Measurements from ENCODE around the gene UBAP1L. TPM values are rescaled to one million over a fixed set of nuclear protein-coding genes. Genes with fewer than 3 reads are reported as not detected.

The UBAP1L gene
- total and polyA plus RNA-seq, 2 donors (not counting 3 experiments of a cell fraction or from before 2014, with no cell fraction given), result 1.9 to 5.0 TPM

DNA sequence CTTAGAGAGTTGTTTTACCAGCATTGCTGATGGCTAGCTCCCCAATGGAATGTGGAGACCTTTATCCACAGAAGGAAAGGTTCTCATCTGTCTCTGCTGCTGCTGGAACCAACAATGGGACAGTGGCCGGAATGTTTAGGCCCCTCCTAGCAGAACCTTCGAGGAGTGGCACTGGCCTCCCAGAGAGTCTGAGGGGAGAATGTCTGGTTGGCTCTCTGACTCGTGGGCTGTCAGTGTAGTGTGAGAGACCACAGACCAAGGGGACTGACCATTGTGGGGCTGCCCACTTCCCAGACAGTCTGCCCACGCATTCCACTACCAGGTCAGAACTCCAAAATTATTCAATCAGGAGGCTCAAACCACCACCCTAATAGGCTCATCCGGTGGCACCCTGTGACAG lies 52.3 kb downstream of the UBAP1L start:
- Histone ChIP-seq H3K4me1 (ENCODE audit: control insufficient read depth, extremely low read depth, insufficient read depth, low read length) (no peaks in the 10 kb centered on the region), H3K4me3 (replicated peaks in 1 of 3; ENCODE audit: insufficient read depth in 1 of 3, low read depth in 1 of 3, low read length in 3 of 3) (no peak overlapping the region), H3K27ac (ENCODE audit: insufficient read depth, low read depth, low read length) (no peak overlapping the region), H3K36me3 (ENCODE audit: control insufficient read depth in 2 of 2, extremely low read depth in 1 of 2, insufficient read depth in 2 of 2, low read length in 2 of 2) (no peaks in the 10 kb centered on the region), H3K9me3 (replicated peaks; ENCODE audit: control insufficient read depth, insufficient read depth, low read length) (no peaks in the 10 kb centered on the region), H3K4me2 (ENCODE audit: insufficient read depth, low read length) (no peak overlapping the region), H3K79me2 (ENCODE audit: control insufficient read depth, insufficient read depth, low read length) (no peaks in the 10 kb centered on the region), H3K27me3 (ENCODE audit: control insufficient read depth in 2 of 2, insufficient read depth in 2 of 2, low read length in 2 of 2) (peaks cover 22 to 29% of the 10 kb centered on the region in 2 experiments), H3K9me1 (replicated peaks; ENCODE audit: control insufficient read depth, extremely low read depth, insufficient read depth, low read length) (no peaks in the 10 kb centered on the region), H2AFZ (ENCODE audit: low read depth, low read length) (no peak overlapping the region), H4K20me1 (replicated peaks; ENCODE audit: control insufficient read depth, extremely low read depth, insufficient read depth, low read length) (no peaks in the 10 kb centered on the region), H3K9ac (replicated peaks; ENCODE audit: extremely low read depth, insufficient read depth, low read length) (no peak overlapping the region)
- FAIRE-seq (no peak), DNase-seq (ENCODE audit: low read depth, low spot score) (no peak)
- POLR2A ChIA-PET, result no interaction called here
- intact Hi-C loops (cut with micrococcal nuclease), result no loop called here
- CTCF ChIA-PET, result interaction anchor here (0.8 to 4.5 kb wide), 4 partner anchors 8 to 20 kb away, joined by 3 to 29 read pairs (median 4); partner anchors contain the start of gene KBTBD13
- dilution Hi-C loops (cut with MboI; ENCODE audit: extremely low pct_ligation_motif_present, low sequenced_read_pairs), result no loop called here
- BruUV-seq (replicated peaks), result no TSS peak
- TF ChIP-seq MYC (IDR thresholded peaks at IDR 0.05; ENCODE audit: low read depth, low read length), result no peak
- TF ChIP-seq, protein P1, sequence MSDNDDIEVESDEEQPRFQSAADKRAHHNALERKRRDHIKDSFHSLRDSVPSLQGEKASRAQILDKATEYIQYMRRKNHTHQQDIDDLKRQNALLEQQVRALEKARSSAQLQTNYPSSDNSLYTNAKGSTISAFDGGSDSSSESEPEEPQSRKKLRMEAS (IDR thresholded peaks at IDR 0.05; ENCODE audit: insufficient read depth, insufficient read length), result no peak
- no peak for TF ChIP-seq EZH2 (IDR thresholded peaks at IDR 0.05; ENCODE audit: borderline replicate concordance, low read depth, low read length, severe bottlenecking)
- no peak for TF ChIP-seq POLR2AphosphoS5 (IDR thresholded peaks at IDR 0.05; ENCODE audit: insufficient read depth, low read depth, low read length)
- no peak for TF ChIP-seq JUN (IDR thresholded peaks at IDR 0.05; ENCODE audit: borderline replicate concordance, insufficient read depth, insufficient read length, low read depth)
- no peak for TF ChIP-seq GATA2 (IDR thresholded peaks at IDR 0.05; ENCODE audit: insufficient read depth, insufficient read length, low read depth, low read length)
- no peak for TF ChIP-seq FOS (IDR thresholded peaks at IDR 0.05; ENCODE audit: borderline replicate concordance, insufficient read depth, low read length)
- TF ChIP-seq POLR2A (IDR thresholded peaks at IDR 0.05; ENCODE audit: low read depth, low read length), result no peak
- TF ChIP-seq, protein P2, sequence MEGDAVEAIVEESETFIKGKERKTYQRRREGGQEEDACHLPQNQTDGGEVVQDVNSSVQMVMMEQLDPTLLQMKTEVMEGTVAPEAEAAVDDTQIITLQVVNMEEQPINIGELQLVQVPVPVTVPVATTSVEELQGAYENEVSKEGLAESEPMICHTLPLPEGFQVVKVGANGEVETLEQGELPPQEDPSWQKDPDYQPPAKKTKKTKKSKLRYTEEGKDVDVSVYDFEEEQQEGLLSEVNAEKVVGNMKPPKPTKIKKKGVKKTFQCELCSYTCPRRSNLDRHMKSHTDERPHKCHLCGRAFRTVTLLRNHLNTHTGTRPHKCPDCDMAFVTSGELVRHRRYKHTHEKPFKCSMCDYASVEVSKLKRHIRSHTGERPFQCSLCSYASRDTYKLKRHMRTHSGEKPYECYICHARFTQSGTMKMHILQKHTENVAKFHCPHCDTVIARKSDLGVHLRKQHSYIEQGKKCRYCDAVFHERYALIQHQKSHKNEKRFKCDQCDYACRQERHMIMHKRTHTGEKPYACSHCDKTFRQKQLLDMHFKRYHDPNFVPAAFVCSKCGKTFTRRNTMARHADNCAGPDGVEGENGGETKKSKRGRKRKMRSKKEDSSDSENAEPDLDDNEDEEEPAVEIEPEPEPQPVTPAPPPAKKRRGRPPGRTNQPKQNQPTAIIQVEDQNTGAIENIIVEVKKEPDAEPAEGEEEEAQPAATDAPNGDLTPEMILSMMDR (IDR thresholded peaks at IDR 0.05; ENCODE audit: extremely low read depth in 1 of 2, insufficient read depth in 1 of 2, low read depth in 1 of 2, low read length in 2 of 2), result no peak
